Retinal pigment epithelial cell (primary cell): ENCODE data around the gene DNAH10.

Experiments used
- DNase-seq: peaks from one replicate; pipeline ENCODE4 v3.0.0-alpha.2; 2010; ENCODE audit warnings: low read depth
- H3K4me3 ChIP-seq: 2 replicates; pipeline ENCODE4 v1.5.1; 2011; ENCODE audit warnings: mild to moderate bottlenecking, low read length, control low read depth, moderate library complexity
- TF ChIP-seq, protein P1 (sequence below): conservative IDR thresholded peaks from 2 replicates; pipeline ENCODE4 v1.5.1; 2011; ENCODE audit warnings: low read depth, low read length, control low read depth, inconsistent platforms

The DNAH10 gene

GRCh38 chr12:123902821-123903220, 140.7 kb downstream of the DNAH10 start:
- DNase-seq = no peak
- no peak overlapping the region for H3K4me3 ChIP-seq
- TF ChIP-seq, protein P1, sequence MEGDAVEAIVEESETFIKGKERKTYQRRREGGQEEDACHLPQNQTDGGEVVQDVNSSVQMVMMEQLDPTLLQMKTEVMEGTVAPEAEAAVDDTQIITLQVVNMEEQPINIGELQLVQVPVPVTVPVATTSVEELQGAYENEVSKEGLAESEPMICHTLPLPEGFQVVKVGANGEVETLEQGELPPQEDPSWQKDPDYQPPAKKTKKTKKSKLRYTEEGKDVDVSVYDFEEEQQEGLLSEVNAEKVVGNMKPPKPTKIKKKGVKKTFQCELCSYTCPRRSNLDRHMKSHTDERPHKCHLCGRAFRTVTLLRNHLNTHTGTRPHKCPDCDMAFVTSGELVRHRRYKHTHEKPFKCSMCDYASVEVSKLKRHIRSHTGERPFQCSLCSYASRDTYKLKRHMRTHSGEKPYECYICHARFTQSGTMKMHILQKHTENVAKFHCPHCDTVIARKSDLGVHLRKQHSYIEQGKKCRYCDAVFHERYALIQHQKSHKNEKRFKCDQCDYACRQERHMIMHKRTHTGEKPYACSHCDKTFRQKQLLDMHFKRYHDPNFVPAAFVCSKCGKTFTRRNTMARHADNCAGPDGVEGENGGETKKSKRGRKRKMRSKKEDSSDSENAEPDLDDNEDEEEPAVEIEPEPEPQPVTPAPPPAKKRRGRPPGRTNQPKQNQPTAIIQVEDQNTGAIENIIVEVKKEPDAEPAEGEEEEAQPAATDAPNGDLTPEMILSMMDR = no peak

DNA sequence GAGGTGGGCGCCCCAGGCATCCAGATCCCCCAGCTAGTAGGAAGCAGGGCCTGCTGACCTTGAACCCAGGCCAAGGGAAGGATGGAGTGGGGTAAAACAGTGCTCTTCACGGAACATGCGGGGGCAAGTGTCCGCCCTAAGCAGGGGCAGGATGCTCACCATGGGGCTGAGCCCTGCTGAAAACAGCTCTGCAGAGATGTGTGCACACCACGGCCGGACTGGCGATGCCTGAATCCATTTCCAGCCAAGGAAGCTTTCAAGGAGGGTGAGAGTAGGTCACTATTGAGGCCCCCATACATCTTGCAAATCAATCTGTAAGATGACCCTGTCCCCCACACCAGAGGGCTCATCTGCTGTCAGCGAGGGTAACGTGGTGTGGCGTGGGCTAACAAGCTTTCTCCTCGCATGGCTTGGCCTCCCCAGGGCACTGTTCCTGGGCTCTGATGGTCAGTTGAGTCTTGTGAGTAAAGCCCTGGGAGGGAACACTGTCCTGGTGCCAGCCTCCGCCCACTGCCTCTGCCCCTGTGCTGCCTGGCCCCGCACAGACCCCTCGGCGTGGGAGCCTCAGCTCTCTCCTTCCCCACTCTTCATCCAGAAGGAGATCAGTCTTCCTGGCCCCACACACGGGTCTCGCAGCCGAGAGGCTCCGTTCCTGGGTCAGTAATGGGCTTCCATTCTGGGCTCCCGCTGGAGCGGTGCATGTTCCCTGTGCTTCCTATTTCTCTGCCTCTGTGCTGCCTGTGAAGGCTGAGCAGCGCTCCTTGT, 141.4 kb downstream of the DNAH10 start:
- no peak for DNase-seq
- TF ChIP-seq, protein P1 = no peak
- H3K4me3 ChIP-seq = no peak overlapping the region

- TF ChIP-seq, protein P1 = peak; percentile 79
- no peak overlapping the region for H3K4me3 ChIP-seq
- peak; percentile 29 for DNase-seq
Measured at GRCh38 chr12:123905319-123905925, 143.3 kb downstream of the DNAH10 start.

- TF ChIP-seq, protein P1 = no peak
- no peak for DNase-seq
- no peak overlapping the region for H3K4me3 ChIP-seq
Measured at GRCh38 chr12:123906711-123907420, 144.8 kb downstream of the DNAH10 start.

GRCh38 chr12:123907726-123908476, 145.8 kb downstream of the DNAH10 start:
- no peak for DNase-seq
- TF ChIP-seq, protein P1 = no peak
- no peak overlapping the region for H3K4me3 ChIP-seq

DNA sequence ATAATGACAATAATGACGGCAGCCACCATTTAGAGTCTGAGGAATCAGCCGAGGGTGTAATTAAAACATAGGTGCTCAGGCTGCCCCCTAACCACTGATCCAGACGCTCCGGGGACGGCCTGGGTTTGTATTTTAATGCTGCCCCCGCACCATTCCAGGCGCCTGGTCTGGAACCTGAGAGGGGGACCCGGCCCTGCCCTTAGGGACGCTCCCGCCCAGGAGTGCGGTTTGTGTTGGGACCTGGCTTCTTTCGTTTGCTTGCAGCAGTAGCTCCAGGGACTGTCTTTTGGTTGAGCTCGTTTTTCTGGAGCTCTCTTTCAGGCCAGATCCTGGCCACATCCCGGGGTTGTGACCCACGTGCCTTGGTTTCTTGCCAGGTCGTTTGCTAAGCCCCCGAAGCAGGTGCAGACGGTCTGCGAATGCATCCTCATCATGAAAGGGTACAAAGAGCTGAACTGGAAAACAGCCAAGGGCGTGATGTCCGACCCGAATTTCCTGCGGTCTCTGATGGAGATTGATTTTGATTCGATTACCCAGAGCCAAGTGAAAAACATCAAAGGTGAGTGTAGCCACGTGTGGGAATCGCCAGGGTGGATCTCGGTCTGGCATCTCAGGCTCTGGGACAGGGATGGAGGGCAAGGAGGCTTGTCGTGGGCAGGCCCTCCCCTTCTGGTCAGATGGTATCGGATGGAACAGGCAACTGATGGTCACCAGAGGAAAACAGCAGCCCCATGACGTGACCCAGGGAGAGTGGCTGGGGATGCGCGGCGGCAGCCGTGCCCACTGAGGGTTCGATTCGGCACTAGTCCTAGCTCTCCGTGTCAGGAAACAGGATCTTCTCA, 147.0 kb downstream of the DNAH10 start:
- no peak for DNase-seq
- TF ChIP-seq, protein P1 = no peak
- no peak overlapping the region for H3K4me3 ChIP-seq
